ENCODE measurements around the gene GPR119.

The GPR119 gene

DNA sequence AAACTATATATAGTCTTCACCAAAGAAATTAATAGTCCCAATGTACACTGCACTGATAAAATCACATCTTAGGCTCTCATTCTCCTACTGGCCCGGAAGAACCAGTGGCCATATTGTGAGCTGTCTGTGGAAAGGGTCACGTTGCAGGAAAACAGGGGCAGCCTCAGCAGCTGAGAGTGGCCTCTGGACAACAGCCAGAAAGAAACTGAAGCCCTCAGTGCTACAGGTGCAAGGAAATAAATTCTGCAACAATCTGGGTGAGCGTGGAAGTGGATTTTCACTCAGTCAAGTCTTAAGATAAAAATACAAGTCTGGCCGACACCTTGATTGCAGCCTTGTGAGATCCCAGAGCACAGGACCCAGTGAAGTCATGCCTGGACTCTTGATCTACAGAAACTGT lies 48.9 kb downstream of the GPR119 start:
- Histone ChIP-seq H3K4me1 (ENCODE audit: low read length) (no peaks in the 10 kb centered on the region), H3K9me3 (replicated peaks; ENCODE audit: insufficient read depth, low read length) (no peaks in the 10 kb centered on the region), H3K27ac (ENCODE audit: low read length) (no peak overlapping the region), H3F3A (ENCODE audit: insufficient read depth, low read length) (no peaks in the 10 kb centered on the region), H3K9ac (ENCODE audit: low read length) (no peak overlapping the region), H3K27me3 (replicated peaks; ENCODE audit: insufficient read depth, low read length) (no peaks in the 10 kb centered on the region), H4K20me1 (ENCODE audit: insufficient read depth, low read length) (no peaks in the 10 kb centered on the region), H3K9me2 (replicated peaks; ENCODE audit: insufficient read depth, low read length) (no peaks in the 10 kb centered on the region), H3K4me2 (ENCODE audit: low read depth, low read length) (no peak overlapping the region), H3K4me3 (ENCODE audit: low read length) (no peak overlapping the region), H2AFZ (ENCODE audit: low read length) (no peak overlapping the region), H3K36me3 (replicated peaks; ENCODE audit: insufficient read depth, low read length) (no peaks in the 10 kb centered on the region), H3K79me2 (ENCODE audit: low read length) (no peaks in the 10 kb centered on the region)
- TF ChIP-seq, protein P1, sequence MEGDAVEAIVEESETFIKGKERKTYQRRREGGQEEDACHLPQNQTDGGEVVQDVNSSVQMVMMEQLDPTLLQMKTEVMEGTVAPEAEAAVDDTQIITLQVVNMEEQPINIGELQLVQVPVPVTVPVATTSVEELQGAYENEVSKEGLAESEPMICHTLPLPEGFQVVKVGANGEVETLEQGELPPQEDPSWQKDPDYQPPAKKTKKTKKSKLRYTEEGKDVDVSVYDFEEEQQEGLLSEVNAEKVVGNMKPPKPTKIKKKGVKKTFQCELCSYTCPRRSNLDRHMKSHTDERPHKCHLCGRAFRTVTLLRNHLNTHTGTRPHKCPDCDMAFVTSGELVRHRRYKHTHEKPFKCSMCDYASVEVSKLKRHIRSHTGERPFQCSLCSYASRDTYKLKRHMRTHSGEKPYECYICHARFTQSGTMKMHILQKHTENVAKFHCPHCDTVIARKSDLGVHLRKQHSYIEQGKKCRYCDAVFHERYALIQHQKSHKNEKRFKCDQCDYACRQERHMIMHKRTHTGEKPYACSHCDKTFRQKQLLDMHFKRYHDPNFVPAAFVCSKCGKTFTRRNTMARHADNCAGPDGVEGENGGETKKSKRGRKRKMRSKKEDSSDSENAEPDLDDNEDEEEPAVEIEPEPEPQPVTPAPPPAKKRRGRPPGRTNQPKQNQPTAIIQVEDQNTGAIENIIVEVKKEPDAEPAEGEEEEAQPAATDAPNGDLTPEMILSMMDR (IDR thresholded peaks at IDR 0.05; ENCODE audit: low read length) = no peak
- TF ChIP-seq EZH2 (optimal IDR thresholded peaks at IDR 0.05; ENCODE audit: low read depth, low read length) (no peak), EZH2phosphoT487 (IDR thresholded peaks at IDR 0.05; ENCODE audit: low read length) (no peak)
- DNase-seq = no peak
